ENCODE measurements around the gene PLCB4. TPM values are rescaled to one million over a fixed set of nuclear protein-coding genes. Genes with fewer than 3 reads are reported as not detected.

PLCB4 gene
- total RNA-seq, 2 donors from 2014 or later: 15.3 to 24.1 TPM

DNA sequence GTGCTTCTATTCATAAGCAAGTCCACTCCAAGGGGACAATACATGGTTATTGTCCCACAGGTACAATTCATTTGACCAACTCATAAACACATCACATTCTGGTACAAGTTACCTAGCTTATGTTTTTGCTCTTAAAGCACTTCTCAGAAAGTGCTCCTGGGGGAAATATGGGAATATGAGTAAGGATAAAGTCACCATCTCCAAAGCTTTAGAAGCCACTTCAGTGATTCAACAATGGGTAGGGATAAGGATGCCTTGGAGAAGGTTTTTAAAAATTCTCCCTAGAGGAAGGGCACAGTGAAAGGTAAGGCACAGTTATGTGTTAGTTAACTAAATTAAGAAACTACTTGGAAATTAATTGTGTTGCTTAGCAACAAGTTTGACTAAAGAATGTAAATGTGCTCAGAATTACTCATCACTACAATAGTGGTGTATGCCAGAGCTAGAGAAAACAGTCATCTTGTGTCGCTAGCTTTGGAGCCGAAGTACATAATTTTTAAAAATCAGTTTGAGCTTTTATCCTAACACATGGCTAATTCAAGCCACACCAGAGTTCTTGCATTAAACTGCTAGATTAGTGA is 406.0 kb downstream of the PLCB4 start:
- no peak overlapping the region for H3K27ac ChIP-seq
- no peak overlapping the region for H3K4me3 ChIP-seq
- no peaks in the 10 kb centered on the region for H3K9me3 ChIP-seq
- H3K36me3 ChIP-seq: no peaks in the 10 kb centered on the region
- H3K27me3 ChIP-seq (replicated peaks; ENCODE audit: insufficient read depth): no peaks in the 10 kb centered on the region
- no peaks in the 10 kb centered on the region for H3K4me1 ChIP-seq (ENCODE audit: control insufficient read depth in 1 of 2, low read depth in 2 of 2)
- no peak for ATAC-seq (ENCODE audit: insufficient number of reproducible peaks, low FRiP score, low read depth)
- no peak for DNase-seq (ENCODE audit: low spot score)
- TF ChIP-seq, protein P1, sequence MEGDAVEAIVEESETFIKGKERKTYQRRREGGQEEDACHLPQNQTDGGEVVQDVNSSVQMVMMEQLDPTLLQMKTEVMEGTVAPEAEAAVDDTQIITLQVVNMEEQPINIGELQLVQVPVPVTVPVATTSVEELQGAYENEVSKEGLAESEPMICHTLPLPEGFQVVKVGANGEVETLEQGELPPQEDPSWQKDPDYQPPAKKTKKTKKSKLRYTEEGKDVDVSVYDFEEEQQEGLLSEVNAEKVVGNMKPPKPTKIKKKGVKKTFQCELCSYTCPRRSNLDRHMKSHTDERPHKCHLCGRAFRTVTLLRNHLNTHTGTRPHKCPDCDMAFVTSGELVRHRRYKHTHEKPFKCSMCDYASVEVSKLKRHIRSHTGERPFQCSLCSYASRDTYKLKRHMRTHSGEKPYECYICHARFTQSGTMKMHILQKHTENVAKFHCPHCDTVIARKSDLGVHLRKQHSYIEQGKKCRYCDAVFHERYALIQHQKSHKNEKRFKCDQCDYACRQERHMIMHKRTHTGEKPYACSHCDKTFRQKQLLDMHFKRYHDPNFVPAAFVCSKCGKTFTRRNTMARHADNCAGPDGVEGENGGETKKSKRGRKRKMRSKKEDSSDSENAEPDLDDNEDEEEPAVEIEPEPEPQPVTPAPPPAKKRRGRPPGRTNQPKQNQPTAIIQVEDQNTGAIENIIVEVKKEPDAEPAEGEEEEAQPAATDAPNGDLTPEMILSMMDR (IDR thresholded peaks at IDR 0.05): no peak

DNA sequence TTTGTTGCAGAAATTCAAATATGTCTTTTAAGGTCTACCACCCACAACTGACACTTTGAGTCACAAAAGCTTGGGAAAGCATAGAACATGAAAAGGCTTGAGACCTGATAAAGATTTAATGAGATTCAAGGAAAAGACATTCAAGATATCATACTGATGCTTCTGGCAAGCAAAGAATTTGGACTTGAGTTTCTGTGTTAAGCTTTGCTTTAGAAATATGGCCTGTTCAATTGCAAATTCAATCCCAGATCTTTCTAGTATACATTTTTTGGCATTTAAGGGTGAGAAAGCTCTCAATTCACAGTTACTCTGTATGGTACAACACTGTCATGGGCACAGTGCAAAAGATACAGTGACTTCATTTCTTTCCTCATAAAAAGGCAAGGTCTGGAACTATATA is 406.6 kb downstream of the PLCB4 start:
- no peaks in the 10 kb centered on the region for H3K9me3 ChIP-seq
- ATAC-seq (ENCODE audit: insufficient number of reproducible peaks, low FRiP score, low read depth) (no peak), DNase-seq (ENCODE audit: low spot score) (no peak)
- H3K36me3 ChIP-seq: no peaks in the 10 kb centered on the region
- no peaks in the 10 kb centered on the region for H3K4me1 ChIP-seq (ENCODE audit: control insufficient read depth in 1 of 2, low read depth in 2 of 2)
- H3K4me3 ChIP-seq: no peak overlapping the region
- no peaks in the 10 kb centered on the region for H3K27me3 ChIP-seq (replicated peaks; ENCODE audit: insufficient read depth)
- no peak overlapping the region for H3K27ac ChIP-seq
- TF ChIP-seq, protein P1 (IDR thresholded peaks at IDR 0.05): no peak

DNA sequence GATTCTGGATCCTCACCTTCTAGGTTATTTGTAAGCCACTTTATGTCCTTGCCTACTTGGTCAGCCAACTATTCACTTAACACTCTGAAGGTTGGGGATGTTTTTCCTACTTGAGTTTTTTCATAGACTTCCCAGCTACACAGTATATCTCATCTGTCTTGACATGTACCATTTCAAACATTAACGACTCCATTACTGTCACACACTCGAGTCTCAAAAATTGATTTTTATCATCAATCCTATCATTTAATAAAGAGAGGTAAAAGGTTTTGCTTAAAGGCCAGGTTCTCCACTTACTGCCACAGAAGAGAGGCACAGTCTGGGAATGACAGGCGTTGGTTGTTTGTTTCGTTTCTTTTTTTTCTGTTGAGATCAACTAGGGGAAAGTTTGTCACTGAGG is 407.3 kb downstream of the PLCB4 start:
- no peaks in the 10 kb centered on the region for H3K9me3 ChIP-seq
- no peaks in the 10 kb centered on the region for H3K4me1 ChIP-seq (ENCODE audit: control insufficient read depth in 1 of 2, low read depth in 2 of 2)
- DNase-seq (ENCODE audit: low spot score): no peak
- no peak for ATAC-seq (ENCODE audit: insufficient number of reproducible peaks, low FRiP score, low read depth)
- H3K27ac ChIP-seq: no peak overlapping the region
- H3K4me3 ChIP-seq: no peak overlapping the region
- TF ChIP-seq, protein P1 (IDR thresholded peaks at IDR 0.05): no peak
- no peaks in the 10 kb centered on the region for H3K36me3 ChIP-seq
- H3K27me3 ChIP-seq (replicated peaks; ENCODE audit: insufficient read depth): no peaks in the 10 kb centered on the region

GRCh38 chr20:9476637-9477036 is 407.8 kb downstream of the PLCB4 start:
- Histone ChIP-seq H3K27ac (no peak overlapping the region), H3K4me1 (ENCODE audit: control insufficient read depth in 1 of 2, low read depth in 2 of 2) (no peaks in the 10 kb centered on the region), H3K4me3 (no peak overlapping the region), H3K27me3 (replicated peaks; ENCODE audit: insufficient read depth) (no peaks in the 10 kb centered on the region), H3K36me3 (no peaks in the 10 kb centered on the region), H3K9me3 (no peaks in the 10 kb centered on the region)
- ATAC-seq (ENCODE audit: insufficient number of reproducible peaks, low FRiP score, low read depth) (no peak), DNase-seq (ENCODE audit: low spot score) (no peak)
- TF ChIP-seq, protein P1 (IDR thresholded peaks at IDR 0.05): no peak

- no peak overlapping the region for H3K27ac ChIP-seq
- H3K4me3 ChIP-seq: no peak overlapping the region
- TF ChIP-seq, protein P1 (IDR thresholded peaks at IDR 0.05): no peak
- DNase-seq (ENCODE audit: low spot score): no peak
- no peaks in the 10 kb centered on the region for H3K9me3 ChIP-seq
- no peak for ATAC-seq (ENCODE audit: insufficient number of reproducible peaks, low FRiP score, low read depth)
- no peaks in the 10 kb centered on the region for H3K4me1 ChIP-seq (ENCODE audit: control insufficient read depth in 1 of 2, low read depth in 2 of 2)
- H3K36me3 ChIP-seq: no peaks in the 10 kb centered on the region
- no peaks in the 10 kb centered on the region for H3K27me3 ChIP-seq (replicated peaks; ENCODE audit: insufficient read depth)
Observed at GRCh38 chr20:9478771-9479170, 409.9 kb downstream of the PLCB4 start.

Data from thoracic aorta (tissue), 2 donors.